GM18868 (cell line): ENCODE data around the gene CDH4.

Source experiments
- ATAC-seq: cut with Tn5 transposase; IDR thresholded peaks from one replicate; pipeline ENCODE4 v1.9.1; 2021; ENCODE audit warnings: mild to moderate bottlenecking, moderate library complexity; ENCODE audit not compliant: unreplicated experiment

Gene CDH4

GRCh38 chr20:61322151-61322865 is 70.2 kb downstream of the CDH4 start:
- no peak for ATAC-seq

DNA sequence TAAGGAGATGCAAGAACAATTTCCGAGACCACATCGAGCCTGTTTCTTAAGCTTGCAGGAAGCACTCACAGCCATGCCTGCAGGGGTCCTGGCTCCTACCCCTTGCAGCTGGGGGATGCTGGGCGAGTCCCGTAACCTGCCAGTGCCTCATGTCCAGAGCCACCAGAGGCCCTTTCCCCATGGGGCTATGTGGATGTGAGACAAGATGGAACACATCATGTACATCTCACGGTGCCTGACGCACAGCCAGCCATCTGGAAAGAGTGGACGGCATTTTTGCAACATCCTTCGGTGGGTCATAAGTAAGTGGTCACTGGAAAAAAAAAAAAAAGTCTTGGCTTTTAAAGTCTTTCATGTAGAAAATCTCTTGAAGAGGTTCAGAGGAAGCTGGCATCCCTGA is 72.8 kb downstream of the CDH4 start:
- ATAC-seq, result no peak

DNA sequence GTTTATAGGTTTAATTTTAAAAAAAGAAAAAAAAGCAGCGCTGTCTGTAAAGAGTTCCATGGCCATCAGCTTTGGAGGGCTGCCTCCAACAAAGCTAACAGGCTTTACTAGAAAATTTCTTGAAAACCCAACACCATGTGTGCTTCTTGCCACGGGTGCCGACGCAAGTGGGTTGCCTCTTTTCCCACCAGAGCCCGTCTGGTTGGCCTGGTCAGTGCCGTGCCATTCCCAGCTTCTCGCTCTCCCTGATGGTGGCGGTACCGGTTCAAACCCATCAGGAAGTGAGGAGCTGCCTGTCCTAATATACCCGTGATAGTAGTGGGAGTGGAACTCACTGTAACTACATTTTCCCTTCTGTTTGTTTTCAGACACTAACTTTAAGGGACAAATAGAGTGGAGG is 73.7 kb downstream of the CDH4 start:
- ATAC-seq, result no peak

GRCh38 chr20:61328911-61329558 is 77.0 kb downstream of the CDH4 start:
- ATAC-seq, result no peak

DNA sequence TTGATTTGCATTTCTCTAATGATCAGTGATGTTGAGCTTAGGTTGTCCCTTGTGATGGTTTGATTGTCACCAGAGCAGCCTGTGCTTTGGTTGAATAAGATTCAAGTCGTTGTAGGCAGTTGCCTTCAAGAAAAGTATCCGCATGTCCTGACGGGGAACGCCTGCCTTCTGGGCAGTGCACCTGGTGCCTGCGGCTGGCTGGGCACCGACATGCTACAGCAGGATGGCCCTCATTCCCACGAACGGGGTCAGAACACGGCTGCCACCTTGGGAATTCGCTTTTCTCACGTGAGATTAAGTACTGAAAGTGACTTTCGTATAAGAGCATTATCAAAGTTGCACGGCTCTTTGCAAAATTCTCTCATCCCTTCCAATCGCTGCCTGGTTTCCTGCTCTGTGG is 78.4 kb downstream of the CDH4 start:
- ATAC-seq, result no peak

DNA sequence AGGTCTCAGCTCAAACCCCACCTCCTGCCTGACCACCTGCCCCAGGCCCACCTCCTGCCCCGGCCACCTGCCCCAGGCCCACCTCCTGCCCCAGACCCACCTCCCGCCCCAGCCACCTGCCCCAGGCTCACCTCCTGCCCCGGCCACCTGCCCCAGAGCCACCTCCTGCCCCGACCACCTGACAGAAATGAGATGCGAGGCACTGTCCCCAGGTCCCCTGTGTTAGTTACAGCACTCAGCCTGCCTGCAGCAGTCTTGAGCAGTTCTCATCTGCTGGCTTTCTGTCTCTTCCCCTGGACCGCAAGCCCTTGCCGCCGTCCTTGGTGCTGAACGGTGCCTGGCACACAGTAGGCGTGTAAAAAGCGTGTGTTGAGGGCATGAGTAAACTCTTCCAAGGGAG is 79.5 kb downstream of the CDH4 start:
- ATAC-seq, result no peak

DNA sequence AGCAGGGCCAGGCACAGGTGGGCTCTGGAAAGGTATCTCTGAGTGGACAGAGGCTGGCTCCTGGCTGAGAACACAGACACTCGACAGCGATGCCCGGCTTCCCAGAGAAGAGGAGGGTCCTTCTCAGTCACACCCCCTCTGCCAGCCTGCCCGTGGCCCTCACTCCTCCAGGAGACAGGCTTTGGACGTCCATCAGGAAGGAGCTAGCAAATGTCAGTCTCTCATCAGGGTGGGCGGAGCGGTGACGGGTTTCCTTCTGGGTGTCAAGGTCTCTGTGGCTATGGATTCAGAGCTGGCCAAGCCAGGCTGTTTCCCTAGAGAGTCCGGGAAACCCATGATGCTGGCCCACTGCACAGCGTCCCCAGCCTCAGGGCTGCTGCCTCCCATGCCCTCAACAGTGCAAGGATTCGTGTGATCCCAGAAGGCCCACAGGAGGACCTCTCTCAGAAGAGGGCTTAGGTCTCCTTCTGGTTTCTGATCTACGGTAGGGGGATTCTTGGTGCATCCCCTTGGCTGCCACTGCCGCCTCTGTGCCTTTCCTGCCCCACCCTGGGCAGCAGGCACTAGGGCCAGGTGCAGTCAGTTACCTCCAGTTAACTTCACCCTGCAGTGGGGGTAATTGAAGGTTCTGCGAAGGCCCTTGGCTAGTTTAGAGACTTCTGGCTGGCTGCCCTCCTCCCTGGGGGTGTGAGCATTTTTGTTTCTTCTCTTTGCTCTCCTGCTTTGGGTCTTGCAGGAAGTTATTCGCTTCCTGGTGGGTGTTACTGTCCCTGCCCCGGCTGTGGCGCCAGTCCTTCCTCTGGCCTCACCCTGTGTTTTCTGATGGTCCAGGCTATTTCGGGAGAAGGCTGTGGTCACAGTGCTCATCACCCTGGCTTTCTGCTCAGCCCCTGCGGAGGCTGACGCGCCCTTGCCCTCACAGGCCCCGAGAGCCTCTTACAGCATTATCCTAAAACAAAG is 80.2 kb downstream of the CDH4 start:
- ATAC-seq, result no peak

- no peak for ATAC-seq
These were observed 81.5 kb downstream of the CDH4 start for GRCh38 chr20:61333484-61334108.

- no peak for ATAC-seq
These were observed 88.1 kb downstream of the CDH4 start for GRCh38 chr20:61340157-61340556.

DNA sequence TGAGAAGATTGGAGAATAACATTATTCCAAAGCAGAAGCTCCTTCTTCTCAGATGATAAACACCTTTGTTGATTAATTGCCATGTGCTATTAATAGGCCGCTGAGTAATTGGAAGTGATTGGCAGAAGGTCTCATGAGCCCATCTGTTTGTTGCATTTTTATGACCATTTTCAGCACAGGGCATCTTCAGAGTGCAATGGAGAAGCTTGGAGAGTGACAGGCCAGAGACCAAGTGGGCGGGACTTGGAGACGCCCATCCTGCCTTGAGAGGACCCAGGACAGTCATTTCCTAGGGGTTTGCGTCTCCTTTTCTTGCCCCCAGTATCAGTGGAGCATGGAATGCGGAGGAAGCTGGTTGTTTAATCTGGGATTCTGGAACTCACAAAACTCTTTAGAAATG is 89.5 kb downstream of the CDH4 start:
- no peak for ATAC-seq

DNA sequence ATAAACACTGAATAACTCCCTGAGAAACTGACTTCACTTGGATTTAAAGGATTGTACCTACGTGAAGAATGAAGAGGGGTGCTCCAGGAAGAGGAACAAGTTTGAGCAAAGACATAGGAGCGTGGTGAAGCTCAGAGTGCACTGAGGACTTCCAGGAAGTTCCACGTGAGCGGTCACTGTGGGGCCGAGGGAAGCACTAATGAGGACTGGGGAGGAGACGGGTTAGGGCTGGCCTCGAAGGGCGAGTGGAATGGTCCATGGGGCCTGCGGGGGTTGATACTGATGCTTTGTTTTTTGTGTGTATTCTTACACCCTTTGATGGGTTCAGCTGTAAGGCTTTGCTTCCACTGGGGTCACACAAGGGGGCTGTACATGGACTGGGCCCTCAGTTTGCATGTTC is 91.9 kb downstream of the CDH4 start:
- no peak for ATAC-seq

DNA sequence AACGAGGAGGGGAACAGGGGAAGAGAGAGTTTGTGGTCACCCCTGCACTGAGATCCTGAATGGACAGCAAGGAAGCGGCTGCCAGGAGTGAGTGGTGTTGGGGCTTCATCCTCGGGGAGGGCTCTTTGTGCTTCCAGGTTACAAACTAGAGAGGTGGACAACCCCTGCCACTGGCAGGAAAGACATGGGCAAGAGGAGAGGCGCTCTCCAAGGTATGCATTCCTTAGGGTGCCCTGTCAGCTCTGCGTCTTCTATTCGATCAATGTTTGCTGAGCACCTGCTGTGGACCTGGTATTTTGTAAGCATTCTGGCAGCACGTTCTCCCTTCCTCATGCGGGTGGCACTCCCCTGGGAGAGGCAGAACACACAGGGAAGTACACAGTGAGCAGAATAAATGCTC is 93.6 kb downstream of the CDH4 start:
- no peak for ATAC-seq

DNA sequence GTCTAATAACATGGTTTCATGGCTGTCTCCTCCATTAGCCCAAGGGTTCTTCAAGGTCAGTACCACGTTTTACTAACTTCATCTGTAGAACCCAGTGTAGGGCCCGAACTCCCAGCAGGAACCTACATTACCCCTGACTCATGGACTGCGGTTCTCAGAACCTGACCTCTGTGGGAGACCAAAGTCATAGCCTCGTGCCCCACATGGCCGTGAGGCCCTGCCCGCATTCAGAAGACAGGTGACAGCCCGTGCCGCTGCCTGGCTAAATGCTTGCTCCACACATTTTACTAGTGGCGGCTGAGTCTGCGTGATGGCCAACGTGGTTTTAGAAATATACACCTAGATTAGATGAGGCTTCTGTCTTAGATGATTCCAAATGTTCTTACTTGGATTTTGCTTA is 94.9 kb downstream of the CDH4 start:
- no peak for ATAC-seq

DNA sequence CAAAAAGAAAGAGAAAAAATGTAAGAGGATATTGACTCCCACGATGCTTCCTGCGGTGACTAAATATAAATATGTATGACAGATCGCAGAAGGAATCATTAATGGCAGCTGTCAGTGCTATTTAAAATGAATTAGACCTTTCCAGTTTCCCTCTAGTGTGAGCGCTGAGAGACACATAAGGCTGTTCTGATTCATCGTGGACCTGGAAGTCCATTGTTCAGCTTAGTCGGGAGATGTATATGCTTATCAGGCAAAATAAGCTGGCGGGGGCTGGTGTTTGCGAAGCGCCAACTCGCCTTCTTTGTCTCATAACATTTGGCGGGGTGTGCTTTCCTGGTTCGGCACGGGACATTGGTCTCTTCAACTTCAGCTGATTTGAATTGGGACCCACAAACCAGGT is 95.4 kb downstream of the CDH4 start:
- ATAC-seq, result no peak

DNA sequence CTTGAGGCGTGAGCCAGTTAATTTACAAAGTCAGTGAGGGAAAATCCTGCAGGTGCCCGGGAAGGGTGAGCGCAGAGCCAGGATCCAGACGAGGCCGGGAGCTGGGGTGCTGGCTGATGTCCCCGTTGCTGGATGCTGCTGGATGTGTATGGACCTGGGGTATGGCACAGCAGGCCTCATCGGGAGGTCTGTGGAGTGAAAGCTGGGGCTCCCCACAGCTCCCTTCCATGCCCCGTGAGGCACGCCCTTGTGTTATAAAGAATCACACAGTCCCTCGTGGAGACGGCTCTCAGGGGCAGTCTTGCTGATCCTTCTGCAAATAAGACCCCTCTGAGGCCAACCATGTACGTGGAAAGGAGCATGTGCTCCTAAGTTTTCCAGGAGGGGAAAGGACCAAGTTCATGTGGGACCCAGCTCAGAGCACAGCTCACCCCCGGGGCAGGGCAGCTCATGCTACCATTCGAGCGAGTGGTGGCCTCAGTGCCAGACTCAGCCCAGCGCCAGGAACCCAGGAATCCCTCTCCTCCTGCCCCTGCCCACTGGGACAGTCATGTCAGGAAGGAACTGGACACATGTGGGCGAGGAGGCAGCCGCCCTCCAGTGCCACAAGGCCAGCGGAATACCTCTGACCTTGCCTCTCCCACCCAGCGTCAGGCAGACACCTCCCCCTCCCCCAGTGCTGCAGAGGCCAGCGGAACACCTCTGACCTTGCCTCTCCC is 97.5 kb downstream of the CDH4 start:
- ATAC-seq, result no peak

DNA sequence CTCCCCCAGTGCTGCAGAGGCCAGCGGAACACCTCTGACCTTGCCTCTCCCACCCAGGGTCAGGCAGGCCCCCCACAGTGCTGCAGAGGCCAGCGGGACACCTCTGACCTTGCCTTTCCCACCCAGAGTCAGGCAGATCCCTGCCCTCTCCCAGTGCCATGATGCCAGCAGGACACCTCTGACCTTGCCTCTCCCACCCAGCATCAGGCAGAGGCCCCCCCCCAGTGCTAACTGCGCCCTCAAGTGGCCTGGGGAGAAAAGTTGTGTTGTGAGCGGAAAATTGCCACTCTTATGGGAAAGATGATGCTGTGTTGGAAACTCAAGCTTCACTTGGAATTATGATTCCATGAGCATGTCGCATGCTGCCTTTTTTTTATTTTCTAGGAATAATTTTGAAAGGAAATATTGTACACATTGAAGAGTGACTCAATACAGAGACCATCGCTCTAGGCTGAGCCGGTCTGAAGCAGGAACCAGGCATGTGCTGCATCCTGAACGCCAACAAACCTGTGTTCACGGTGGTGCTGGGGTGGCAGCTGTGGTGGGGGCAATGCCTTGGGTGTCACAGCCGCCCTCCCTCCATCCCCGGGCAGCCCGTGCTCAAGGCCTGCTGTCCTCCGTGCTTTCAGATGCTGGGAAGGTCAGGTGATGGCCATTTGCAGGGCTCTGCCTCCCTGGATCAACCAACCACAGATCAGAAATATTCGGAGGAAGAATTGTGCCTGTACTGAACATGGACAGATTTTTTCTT is 98.6 kb downstream of the CDH4 start:
- no peak for ATAC-seq

DNA sequence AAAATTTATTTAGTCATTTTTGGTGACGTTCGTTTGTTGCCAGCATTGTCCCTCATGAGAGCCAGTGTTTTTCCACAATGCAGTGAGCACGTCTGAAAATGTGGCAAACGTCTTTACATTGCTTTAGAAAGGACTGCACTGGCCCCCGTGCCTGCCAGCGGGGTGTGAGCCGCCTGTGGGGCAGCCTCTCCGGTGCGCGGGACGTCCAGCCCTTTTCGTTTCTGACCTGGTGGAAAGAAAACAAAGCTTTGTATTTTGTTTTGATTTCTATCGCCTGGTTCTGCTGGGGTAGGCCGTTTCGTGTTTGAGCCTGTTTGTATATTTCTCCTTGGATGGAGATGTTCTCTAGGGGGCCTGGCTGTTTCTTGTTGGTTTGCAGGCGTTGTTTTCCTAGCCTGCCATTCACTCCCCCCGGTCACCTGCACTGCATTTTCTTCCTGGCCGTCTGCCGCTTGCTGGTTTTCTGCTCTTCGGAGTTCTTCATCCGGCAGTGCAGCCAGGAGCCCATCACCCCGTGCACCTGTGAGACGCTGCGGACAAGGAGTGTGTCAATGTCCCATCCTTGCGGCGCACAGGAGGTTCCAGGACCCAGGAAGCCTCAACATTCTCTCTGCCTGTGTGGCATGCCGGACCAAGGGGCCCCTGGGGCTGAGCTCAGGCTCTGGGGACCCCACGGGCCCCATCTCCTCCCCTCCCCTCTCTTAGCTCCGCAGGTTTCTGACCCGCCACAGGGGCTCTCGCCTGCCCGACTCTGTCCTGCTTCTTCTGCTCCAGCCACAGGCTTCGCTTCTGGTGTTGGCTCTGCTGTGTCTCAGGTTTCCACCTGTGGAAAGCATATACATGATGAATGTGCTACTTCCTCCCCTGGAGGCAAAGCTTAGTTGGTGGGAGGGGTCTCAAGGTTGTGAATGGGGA is 100.5 kb downstream of the CDH4 start:
- no peak for ATAC-seq

DNA sequence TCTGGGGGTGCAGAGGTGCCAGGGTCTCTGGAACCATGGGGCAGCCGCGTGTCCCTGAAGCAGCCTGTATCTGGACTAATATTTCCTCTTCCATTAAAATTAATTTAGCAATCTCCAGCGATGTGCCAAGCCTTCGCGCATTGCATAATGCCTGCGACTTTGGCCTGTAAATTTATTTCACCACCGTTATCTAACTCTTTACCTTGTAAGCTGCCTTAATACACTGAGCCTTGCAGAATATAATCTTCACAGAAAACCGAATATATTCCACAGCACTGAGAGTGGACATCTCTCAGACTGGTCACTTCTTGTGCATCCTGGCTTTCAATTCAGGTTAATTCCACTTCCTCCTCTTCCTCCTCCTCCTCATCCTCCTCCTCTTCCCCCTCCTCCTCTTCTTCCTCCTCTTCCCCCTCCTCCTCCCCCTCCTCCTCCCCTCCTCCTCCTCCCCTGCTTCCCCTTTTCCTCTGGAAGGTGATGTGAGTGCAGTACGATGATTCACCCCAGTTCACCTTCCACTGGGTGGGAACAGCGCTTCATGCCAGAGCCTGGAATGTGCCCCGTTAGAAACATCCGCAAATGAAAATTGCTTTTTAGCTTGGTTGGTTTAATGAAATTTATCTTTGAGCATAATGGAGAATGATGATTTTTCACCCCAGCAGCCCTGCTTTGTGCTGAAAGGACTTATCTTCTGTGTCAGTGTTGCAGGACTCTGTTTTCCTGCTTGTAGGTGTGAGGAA is 101.4 kb downstream of the CDH4 start:
- ATAC-seq, result no peak
